Measurements from ENCODE around the gene MYDGF.

The MYDGF gene

GRCh38 chr19:4673726-4674125 lies 3.6 kb upstream of the MYDGF start:
- no peak for TF ChIP-seq GATA2 (IDR thresholded peaks at IDR 0.05; ENCODE audit: low read depth, low read length)
- TF ChIP-seq GATA3 (IDR thresholded peaks at IDR 0.05; ENCODE audit: low read depth, low read length) = no peak

GRCh38 chr19:4673216-4673615 lies 3.1 kb upstream of the MYDGF start:
- no peak for TF ChIP-seq GATA2 (IDR thresholded peaks at IDR 0.05; ENCODE audit: low read depth, low read length)
- TF ChIP-seq GATA3 (IDR thresholded peaks at IDR 0.05; ENCODE audit: low read depth, low read length) = no peak

- no peak for TF ChIP-seq GATA2 (IDR thresholded peaks at IDR 0.05; ENCODE audit: low read depth, low read length)
- no peak for TF ChIP-seq GATA3 (IDR thresholded peaks at IDR 0.05; ENCODE audit: low read depth, low read length)
These were observed 1.2 kb upstream of the MYDGF start for GRCh38 chr19:4671185-4671851.

GRCh38 chr19:4664642-4665041 lies 5.5 kb downstream of the MYDGF start:
- TF ChIP-seq GATA2 (IDR thresholded peaks at IDR 0.05; ENCODE audit: low read depth, low read length) (no peak), GATA3 (IDR thresholded peaks at IDR 0.05; ENCODE audit: low read depth, low read length) (no peak)

- TF ChIP-seq GATA2 (IDR thresholded peaks at IDR 0.05; ENCODE audit: low read depth, low read length) = no peak
- TF ChIP-seq GATA3 (IDR thresholded peaks at IDR 0.05; ENCODE audit: low read depth, low read length) = no peak
These were observed 7.3 kb downstream of the MYDGF start for GRCh38 chr19:4662812-4663211.

GRCh38 chr19:4662020-4662695 lies 8.0 kb downstream of the MYDGF start:
- TF ChIP-seq GATA2 (IDR thresholded peaks at IDR 0.05; ENCODE audit: low read depth, low read length) (no peak), GATA3 (IDR thresholded peaks at IDR 0.05; ENCODE audit: low read depth, low read length) (no peak)

- TF ChIP-seq GATA3 (IDR thresholded peaks at IDR 0.05; ENCODE audit: low read depth, low read length) (no peak), GATA2 (IDR thresholded peaks at IDR 0.05; ENCODE audit: low read depth, low read length) (no peak)
These were observed 9.1 kb downstream of the MYDGF start for GRCh38 chr19:4660993-4661392.

- TF ChIP-seq GATA2 (IDR thresholded peaks at IDR 0.05; ENCODE audit: low read depth, low read length) (no peak), GATA3 (IDR thresholded peaks at IDR 0.05; ENCODE audit: low read depth, low read length) (no peak)
These were observed 9.9 kb downstream of the MYDGF start for GRCh38 chr19:4660181-4660791.

- TF ChIP-seq GATA3 (IDR thresholded peaks at IDR 0.05; ENCODE audit: low read depth, low read length) (no peak), GATA2 (IDR thresholded peaks at IDR 0.05; ENCODE audit: low read depth, low read length) (no peak)
These were observed 12.3 kb downstream of the MYDGF start for GRCh38 chr19:4657835-4658234.

- no peak for TF ChIP-seq GATA2 (IDR thresholded peaks at IDR 0.05; ENCODE audit: low read depth, low read length)
- TF ChIP-seq GATA3 (IDR thresholded peaks at IDR 0.05; ENCODE audit: low read depth, low read length) = no peak
These were observed 12.9 kb downstream of the MYDGF start for GRCh38 chr19:4657262-4657661.

GRCh38 chr19:4656102-4656501 lies 14.0 kb downstream of the MYDGF start:
- TF ChIP-seq GATA3 (IDR thresholded peaks at IDR 0.05; ENCODE audit: low read depth, low read length) (no peak), GATA2 (IDR thresholded peaks at IDR 0.05; ENCODE audit: low read depth, low read length) (no peak)

GRCh38 chr19:4654437-4655361 lies 15.4 kb downstream of the MYDGF start:
- TF ChIP-seq GATA3 (IDR thresholded peaks at IDR 0.05; ENCODE audit: low read depth, low read length) (no peak), GATA2 (IDR thresholded peaks at IDR 0.05; ENCODE audit: low read depth, low read length) (no peak)

- TF ChIP-seq GATA3 (IDR thresholded peaks at IDR 0.05; ENCODE audit: low read depth, low read length) (no peak), GATA2 (IDR thresholded peaks at IDR 0.05; ENCODE audit: low read depth, low read length) (no peak)
These were observed 16.2 kb downstream of the MYDGF start for GRCh38 chr19:4653793-4654436.
